Ovary (tissue), 3 donors: Measurements from ENCODE around the gene CDH3.

Source experiments
- CTCF ChIP-seq, 3 donors: fragments of 450-650 bp in 2 of 3; fragments of 200-600 bp in 1 of 3; IDR thresholded peaks; one replicate each; pipeline versions ENCODE4 v1.5.1 to v1.8.0; 2016 to 2022; ENCODE audit warnings: antibody characterized with exemption in 3 of 3, mild to moderate bottlenecking in 1 of 3
- EP300 ChIP-seq: sonication (generic); formaldehyde crosslinking; IDR thresholded peaks from one replicate; pipeline ENCODE4 v1.6.1; 2017; ENCODE audit warnings: antibody characterized with exemption
- POLR2A ChIP-seq: fragments of 450-650 bp; IDR thresholded peaks from one replicate; pipeline ENCODE4 v1.6.1; 2017; ENCODE audit warnings: antibody characterized with exemption, mild to moderate bottlenecking, moderate library complexity
- donor health status: DM: no; HTN: no; CAD: no.

GRCh38 chr16:68676113-68676860, 31.2 kb downstream of the CDH3 start:
- TF ChIP-seq CTCF (IDR thresholded peaks at IDR 0.05) (no peak), EP300 (no peak), POLR2A (no peak)
